ENCODE measurements around the gene DACH1. TPM values are rescaled to one million over a fixed set of nuclear protein-coding genes. Genes with fewer than 3 reads are reported as not detected.
"Not testable (repeated sequence)": the region's sequence is repeated elsewhere in the genome, so short reads cannot be mapped to it uniquely, and the experiment has no call there.

Gene DACH1
- total and polyA plus RNA-seq, 4 donors: 0.32 to 5.4 (median 0.50) TPM; not detected in 1

DNA sequence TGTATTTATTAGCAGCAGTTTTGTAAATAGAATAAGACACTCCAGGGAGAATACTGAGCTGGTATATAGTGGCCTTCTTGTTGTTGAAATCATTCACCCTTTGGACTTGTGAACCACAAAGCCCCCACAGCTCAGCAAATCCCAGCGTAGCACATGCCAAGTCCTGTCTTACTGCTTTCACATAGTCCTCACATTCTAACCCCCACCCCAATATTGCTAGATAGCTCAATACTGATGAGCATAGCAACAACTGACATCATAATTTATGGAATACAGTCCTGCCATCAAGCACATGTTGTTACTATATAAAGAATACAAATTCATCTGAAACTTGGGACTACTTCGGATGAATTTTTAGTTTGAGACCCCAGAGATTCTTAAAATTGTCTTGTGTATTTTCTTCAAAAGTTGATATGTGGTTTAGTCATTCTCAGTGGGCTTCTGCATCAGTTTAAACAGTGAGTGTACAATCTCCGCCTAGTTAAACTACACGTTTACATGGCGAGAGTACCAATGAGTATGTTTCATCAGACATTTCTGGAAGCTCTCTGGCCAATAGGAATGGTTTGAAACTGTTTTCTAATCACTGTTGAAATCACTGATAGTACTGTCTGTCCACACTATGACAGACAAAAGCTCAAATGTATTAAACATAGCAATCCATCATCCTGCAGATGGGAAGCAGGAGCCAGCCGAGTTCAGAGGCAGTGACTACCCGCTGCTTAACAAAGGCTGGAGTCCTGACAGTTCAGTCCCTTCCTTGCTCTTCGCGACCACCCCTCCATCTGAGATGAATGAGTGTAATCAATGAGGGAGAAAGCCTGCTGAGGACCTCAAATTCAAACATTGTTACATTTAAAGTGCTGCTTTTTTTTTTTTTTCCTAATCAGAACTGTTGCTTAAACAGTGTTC is 15.2 kb downstream of the DACH1 start:
- WGBS, 2 donors: 51 to 59% methylated on average over 9 of the region's 9 CpGs
- no peak overlapping the region for H3K4me3 ChIP-seq (ENCODE audit: low read length in 2 of 2)
- DNase-seq (no peak), ATAC-seq (ENCODE audit: low FRiP score) (no peak)
- H3K36me3 ChIP-seq (ENCODE audit: control insufficient read depth in 1 of 2, insufficient read depth in 2 of 2, low read length in 1 of 2): no peaks in the 10 kb centered on the region
- peaks cover 0 to 1% of the 10 kb centered on the region in 2 donors for H3K27me3 ChIP-seq (ENCODE audit: control insufficient read depth in 1 of 2, insufficient read depth in 2 of 2, low read length in 1 of 2)
- no peak overlapping the region for H3K27ac ChIP-seq (ENCODE audit: low read depth in 1 of 2, low read length in 2 of 2)
- intact Hi-C loops (cut with DNase I): no loop called here
- H3K4me1 ChIP-seq (ENCODE audit: control insufficient read depth in 1 of 2, insufficient read depth in 2 of 2, low read length in 2 of 2): no peaks in the 10 kb centered on the region
- H3K9me3 ChIP-seq (ENCODE audit: control insufficient read depth, low read length): no peaks in the 10 kb centered on the region

DNA sequence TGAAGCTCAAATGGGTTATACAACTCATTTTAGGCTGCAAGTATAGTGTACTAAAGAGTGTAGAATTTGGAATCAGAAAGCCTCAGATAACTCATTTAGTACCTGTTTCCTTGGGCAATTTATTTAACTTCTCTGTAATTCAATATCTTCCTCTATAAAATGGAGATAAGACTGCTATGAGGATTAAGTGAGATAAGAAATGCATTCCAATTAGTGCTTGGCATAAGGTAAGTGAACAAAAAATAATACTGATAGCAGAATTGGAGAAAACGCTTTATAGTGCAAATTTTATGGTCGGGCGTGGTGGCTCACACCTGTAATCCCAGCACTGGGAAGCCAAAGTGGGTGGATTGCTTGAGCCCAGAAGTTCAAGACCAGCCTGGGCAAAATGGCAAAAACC is 25.0 kb downstream of the DACH1 start:
- no peak overlapping the region for H3K4me3 ChIP-seq (ENCODE audit: low read length in 2 of 2)
- DNase-seq (no peak), ATAC-seq (ENCODE audit: low FRiP score) (no peak)
- H3K27me3 ChIP-seq (ENCODE audit: control insufficient read depth in 1 of 2, insufficient read depth in 2 of 2, low read length in 1 of 2): no peaks in the 10 kb centered on the region
- H3K4me1 ChIP-seq (ENCODE audit: control insufficient read depth in 1 of 2, insufficient read depth in 2 of 2, low read length in 2 of 2): no peaks in the 10 kb centered on the region
- no peaks in the 10 kb centered on the region for H3K9me3 ChIP-seq (ENCODE audit: control insufficient read depth, low read length)
- WGBS, 2 donors: 85 to 90% methylated on average over 3 of the region's 3 CpGs
- H3K36me3 ChIP-seq (ENCODE audit: control insufficient read depth in 1 of 2, insufficient read depth in 2 of 2, low read length in 1 of 2): no peaks in the 10 kb centered on the region
- intact Hi-C loops (cut with DNase I): no loop called here
- H3K27ac ChIP-seq (ENCODE audit: low read depth in 1 of 2, low read length in 2 of 2): no peak overlapping the region

DNA sequence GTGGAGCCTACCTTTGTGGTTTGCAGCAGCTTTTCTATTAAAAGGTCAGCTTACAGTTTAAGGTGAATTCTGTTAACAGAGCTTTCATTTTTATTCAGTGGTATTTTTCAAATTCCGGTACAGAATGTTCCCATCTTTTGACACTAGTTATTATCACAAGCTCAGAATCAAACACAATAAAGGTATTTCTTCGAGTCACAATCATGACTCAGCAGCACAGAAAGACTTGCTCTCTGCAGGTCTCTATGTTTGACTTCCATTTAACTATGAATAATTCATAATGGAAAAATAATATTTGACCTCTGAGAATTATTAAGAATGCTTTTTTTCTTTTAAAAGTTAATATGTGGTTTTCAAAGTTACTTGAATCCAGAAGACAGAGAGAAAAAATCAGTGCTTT is 28.2 kb downstream of the DACH1 start:
- Histone ChIP-seq H3K36me3 (ENCODE audit: control insufficient read depth in 1 of 2, insufficient read depth in 2 of 2, low read length in 1 of 2) (no peaks in the 10 kb centered on the region), H3K4me1 (ENCODE audit: control insufficient read depth in 1 of 2, insufficient read depth in 2 of 2, low read length in 2 of 2) (no peaks in the 10 kb centered on the region), H3K27me3 (ENCODE audit: control insufficient read depth in 1 of 2, insufficient read depth in 2 of 2, low read length in 1 of 2) (no peaks in the 10 kb centered on the region), H3K27ac (ENCODE audit: low read depth in 1 of 2, low read length in 2 of 2) (no peak overlapping the region), H3K9me3 (ENCODE audit: control insufficient read depth, low read length) (no peaks in the 10 kb centered on the region), H3K4me3 (ENCODE audit: low read length in 2 of 2) (no peak overlapping the region)
- intact Hi-C loops (cut with DNase I): no loop called here
- no peak for ATAC-seq (ENCODE audit: low FRiP score)
- no peak for DNase-seq
- 63 to 67% methylated on average over 2 of the region's 2 CpGs for WGBS, 2 donors

GRCh38 chr13:71837582-71837981 is 29.4 kb downstream of the DACH1 start:
- H3K9me3 ChIP-seq (ENCODE audit: control insufficient read depth, low read length); H3K27me3 ChIP-seq (ENCODE audit: control insufficient read depth in 1 of 2, insufficient read depth in 2 of 2, low read length in 1 of 2); H3K4me3 ChIP-seq (ENCODE audit: low read length in 2 of 2); ATAC-seq (ENCODE audit: low FRiP score); H3K27ac ChIP-seq (ENCODE audit: low read depth in 1 of 2, low read length in 2 of 2); DNase-seq; intact Hi-C loops (cut with DNase I); H3K4me1 ChIP-seq (ENCODE audit: control insufficient read depth in 1 of 2, insufficient read depth in 2 of 2, low read length in 2 of 2); H3K36me3 ChIP-seq (ENCODE audit: control insufficient read depth in 1 of 2, insufficient read depth in 2 of 2, low read length in 1 of 2): not testable (repeated sequence)
- 91 to 93% methylated on average over 3 of the region's 5 CpGs for WGBS, 2 donors

GRCh38 chr13:71831716-71832115 is 35.3 kb downstream of the DACH1 start:
- Histone ChIP-seq H3K36me3 (ENCODE audit: control insufficient read depth in 1 of 2, insufficient read depth in 2 of 2, low read length in 1 of 2) (no peaks in the 10 kb centered on the region), H3K4me3 (ENCODE audit: low read length in 2 of 2) (no peak overlapping the region), H3K4me1 (ENCODE audit: control insufficient read depth in 1 of 2, insufficient read depth in 2 of 2, low read length in 2 of 2) (no peaks in the 10 kb centered on the region), H3K9me3 (ENCODE audit: control insufficient read depth, low read length) (no peaks in the 10 kb centered on the region), H3K27me3 (ENCODE audit: control insufficient read depth in 1 of 2, insufficient read depth in 2 of 2, low read length in 1 of 2) (no peaks in the 10 kb centered on the region), H3K27ac (ENCODE audit: low read depth in 1 of 2, low read length in 2 of 2) (no peak overlapping the region)
- DNase-seq (no peak), ATAC-seq (ENCODE audit: low FRiP score) (no peak)
- 25 to 39% methylated on average over 3 of the region's 3 CpGs for WGBS, 2 donors
- intact Hi-C loops (cut with DNase I): no loop called here

DNA sequence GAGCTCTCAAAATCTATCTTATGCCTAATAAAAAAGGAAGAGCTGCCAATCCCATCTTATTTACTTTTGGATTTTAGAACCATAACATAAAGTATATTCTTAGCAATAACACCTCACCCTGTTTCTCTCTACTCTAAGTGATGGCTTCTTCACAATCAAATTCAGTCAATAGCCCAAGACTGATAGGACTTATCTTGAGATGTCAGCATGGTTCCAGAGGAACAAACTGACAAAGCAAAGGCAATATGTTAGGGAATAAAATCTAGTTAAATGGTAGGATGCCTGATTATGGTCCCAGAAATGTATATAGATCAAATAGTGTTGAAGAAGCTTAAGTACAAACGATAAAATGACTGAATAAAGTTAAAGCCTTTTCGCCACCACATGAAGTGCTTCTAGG is 36.3 kb downstream of the DACH1 start:
- no peak overlapping the region for H3K4me3 ChIP-seq (ENCODE audit: low read length in 2 of 2)
- H3K27me3 ChIP-seq (ENCODE audit: control insufficient read depth in 1 of 2, insufficient read depth in 2 of 2, low read length in 1 of 2): no peaks in the 10 kb centered on the region
- no peaks in the 10 kb centered on the region for H3K4me1 ChIP-seq (ENCODE audit: control insufficient read depth in 1 of 2, insufficient read depth in 2 of 2, low read length in 2 of 2)
- H3K36me3 ChIP-seq (ENCODE audit: control insufficient read depth in 1 of 2, insufficient read depth in 2 of 2, low read length in 1 of 2): no peaks in the 10 kb centered on the region
- 82 to 83% methylated on average over 2 of the region's 2 CpGs for WGBS, 2 donors
- intact Hi-C loops (cut with DNase I): no loop called here
- no peaks in the 10 kb centered on the region for H3K9me3 ChIP-seq (ENCODE audit: control insufficient read depth, low read length)
- DNase-seq: no peak
- no peak for ATAC-seq (ENCODE audit: low FRiP score)
- H3K27ac ChIP-seq (ENCODE audit: low read depth in 1 of 2, low read length in 2 of 2): no peak overlapping the region

GRCh38 chr13:71830323-71830722 is 36.7 kb downstream of the DACH1 start:
- intact Hi-C loops (cut with DNase I): no loop called here
- no peaks in the 10 kb centered on the region for H3K36me3 ChIP-seq (ENCODE audit: control insufficient read depth in 1 of 2, insufficient read depth in 2 of 2, low read length in 1 of 2)
- no peak for DNase-seq
- H3K27ac ChIP-seq (ENCODE audit: low read depth in 1 of 2, low read length in 2 of 2): no peak overlapping the region
- 40 to 51% methylated on average over 5 of the region's 5 CpGs for WGBS, 2 donors
- no peak for ATAC-seq (ENCODE audit: low FRiP score)
- no peaks in the 10 kb centered on the region for H3K9me3 ChIP-seq (ENCODE audit: control insufficient read depth, low read length)
- no peaks in the 10 kb centered on the region for H3K4me1 ChIP-seq (ENCODE audit: control insufficient read depth in 1 of 2, insufficient read depth in 2 of 2, low read length in 2 of 2)
- H3K4me3 ChIP-seq (ENCODE audit: low read length in 2 of 2): no peak overlapping the region
- H3K27me3 ChIP-seq (ENCODE audit: control insufficient read depth in 1 of 2, insufficient read depth in 2 of 2, low read length in 1 of 2): no peaks in the 10 kb centered on the region

DNA sequence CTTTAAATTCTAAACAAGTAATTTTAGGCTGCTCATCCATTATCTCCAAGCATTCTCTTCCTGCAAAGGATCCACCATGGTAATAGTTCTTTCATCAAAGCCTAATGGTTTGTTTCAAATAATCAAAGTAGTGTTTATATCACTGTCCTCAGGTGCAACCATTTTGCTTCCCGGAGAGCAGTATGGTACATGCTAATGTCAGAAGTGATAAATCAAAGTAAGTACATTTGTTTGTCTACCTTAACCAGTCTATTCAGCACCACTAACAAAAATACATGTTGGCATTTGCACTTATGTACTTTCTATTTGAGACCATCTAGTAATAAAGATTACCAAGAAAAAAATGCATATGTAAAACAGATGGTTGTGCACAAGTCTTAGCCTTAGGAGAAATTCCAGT is 37.5 kb downstream of the DACH1 start:
- DNase-seq (no peak), ATAC-seq (ENCODE audit: low FRiP score) (no peak)
- Histone ChIP-seq H3K27me3 (ENCODE audit: control insufficient read depth in 1 of 2, insufficient read depth in 2 of 2, low read length in 1 of 2) (no peaks in the 10 kb centered on the region), H3K27ac (ENCODE audit: low read depth in 1 of 2, low read length in 2 of 2) (no peak overlapping the region), H3K9me3 (ENCODE audit: control insufficient read depth, low read length) (no peaks in the 10 kb centered on the region), H3K4me3 (ENCODE audit: low read length in 2 of 2) (no peak overlapping the region), H3K4me1 (ENCODE audit: control insufficient read depth in 1 of 2, insufficient read depth in 2 of 2, low read length in 2 of 2) (no peaks in the 10 kb centered on the region), H3K36me3 (ENCODE audit: control insufficient read depth in 1 of 2, insufficient read depth in 2 of 2, low read length in 1 of 2) (no peaks in the 10 kb centered on the region)
- intact Hi-C loops (cut with DNase I): no loop called here
- WGBS, 2 donors: 22 to 49% methylated on average over 1 of the region's 1 CpG

- 76 to 83% methylated on average over 2 of the region's 2 CpGs for WGBS, 2 donors
- H3K27ac ChIP-seq (ENCODE audit: low read depth in 1 of 2, low read length in 2 of 2): no peak overlapping the region
- DNase-seq (no peak), ATAC-seq (ENCODE audit: low FRiP score) (no peak)
- H3K4me3 ChIP-seq (ENCODE audit: low read length in 2 of 2): no peak overlapping the region
- no peaks in the 10 kb centered on the region for H3K9me3 ChIP-seq (ENCODE audit: control insufficient read depth, low read length)
- intact Hi-C loops (cut with DNase I): no loop called here
- H3K27me3 ChIP-seq (ENCODE audit: control insufficient read depth in 1 of 2, insufficient read depth in 2 of 2, low read length in 1 of 2): no peaks in the 10 kb centered on the region
- no peaks in the 10 kb centered on the region for H3K36me3 ChIP-seq (ENCODE audit: control insufficient read depth in 1 of 2, insufficient read depth in 2 of 2, low read length in 1 of 2)
- no peaks in the 10 kb centered on the region for H3K4me1 ChIP-seq (ENCODE audit: control insufficient read depth in 1 of 2, insufficient read depth in 2 of 2, low read length in 2 of 2)
These were observed 38.4 kb downstream of the DACH1 start for GRCh38 chr13:71828564-71828963.

All from aorta (tissue), 5 donors.